ENCODE results near the gene AGL.
A peak's percentile ranks its signal among the peaks of the same experiment; 100 is the strongest.
"Not testable (repeated sequence)": the region's sequence is repeated elsewhere in the genome, so short reads cannot be mapped to it uniquely, and the experiment has no call there.

Gene AGL

GRCh38 chr1:99968214-99968613 is 118.1 kb downstream of the AGL start:
- Histone ChIP-seq H3K4me1 (no peaks in the 10 kb centered on the region; the same call in 1 of the 2 replicates), H3K36me3 (no peaks in the 10 kb centered on the region), H3K27me3 (no peaks in the 10 kb centered on the region), H3K4me3 (ENCODE audit: low read depth, low read length) (no peak overlapping the region), H3K9me3 (no peaks in the 10 kb centered on the region)
- no peak for TF ChIP-seq CTCF (IDR thresholded peaks at IDR 0.05; ENCODE audit: low read depth, low read length)
- DNase-seq, result no peak

DNA sequence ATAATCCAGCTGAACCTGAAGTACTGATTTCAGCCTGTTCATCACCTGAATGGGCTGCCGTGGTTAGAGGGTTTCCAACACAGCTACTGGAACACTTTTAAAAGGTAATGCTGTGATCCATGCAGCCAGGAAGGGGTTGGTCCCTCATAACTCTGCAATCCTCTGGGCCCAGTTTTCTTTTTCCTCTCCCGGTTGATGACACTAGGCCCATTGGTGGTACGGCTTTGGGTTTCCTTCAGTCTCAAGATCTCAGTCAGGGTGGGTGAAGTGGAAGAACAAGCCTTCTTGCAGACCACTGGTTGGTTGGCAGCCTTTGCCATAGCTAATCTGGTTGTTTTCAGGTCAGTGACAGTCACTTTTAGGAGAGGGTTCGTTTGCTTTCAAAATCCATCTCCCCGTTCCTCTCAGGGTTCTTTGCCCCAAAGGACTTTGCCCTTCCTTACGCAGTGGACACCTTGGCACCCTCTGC is 119.1 kb downstream of the AGL start:
- Histone ChIP-seq H3K9me3 (no peaks in the 10 kb centered on the region), H3K27me3 (no peaks in the 10 kb centered on the region), H3K4me1 (no peaks in the 10 kb centered on the region; the same call in 1 of the 2 replicates), H3K4me3 (ENCODE audit: low read depth, low read length) (peak overlapping the region; percentile 87), H3K36me3 (no peaks in the 10 kb centered on the region)
- DNase-seq, result no peak
- no peak for TF ChIP-seq CTCF (IDR thresholded peaks at IDR 0.05; ENCODE audit: low read depth, low read length)

- TF ChIP-seq CTCF (IDR thresholded peaks at IDR 0.05; ENCODE audit: low read depth, low read length), result 0 out of 2 replicates have a peak, but pooled peaks have one; percentile 2
- peak within 1 kb of the TSS; percentile 87 for H3K4me3 ChIP-seq (ENCODE audit: low read depth, low read length)
- no peaks in the 10 kb centered on the region for H3K9me3 ChIP-seq
- no peaks in the 10 kb centered on the region for H3K36me3 ChIP-seq
- peak; percentile 87 for DNase-seq
- H3K4me1 ChIP-seq, result no peaks in the 10 kb centered on the region; the same call in 1 of the 2 replicates
- H3K27me3 ChIP-seq, result no peaks in the 10 kb centered on the region
Measured at GRCh38 chr1:99969729-99970621, 119.8 kb downstream of the AGL start, which contains the start of gene SLC35A3. Gene SLC35A3 (plus strand): TSS chr1:99969996. CDS start chr1:99993555, 23,559 bp downstream.

DNA sequence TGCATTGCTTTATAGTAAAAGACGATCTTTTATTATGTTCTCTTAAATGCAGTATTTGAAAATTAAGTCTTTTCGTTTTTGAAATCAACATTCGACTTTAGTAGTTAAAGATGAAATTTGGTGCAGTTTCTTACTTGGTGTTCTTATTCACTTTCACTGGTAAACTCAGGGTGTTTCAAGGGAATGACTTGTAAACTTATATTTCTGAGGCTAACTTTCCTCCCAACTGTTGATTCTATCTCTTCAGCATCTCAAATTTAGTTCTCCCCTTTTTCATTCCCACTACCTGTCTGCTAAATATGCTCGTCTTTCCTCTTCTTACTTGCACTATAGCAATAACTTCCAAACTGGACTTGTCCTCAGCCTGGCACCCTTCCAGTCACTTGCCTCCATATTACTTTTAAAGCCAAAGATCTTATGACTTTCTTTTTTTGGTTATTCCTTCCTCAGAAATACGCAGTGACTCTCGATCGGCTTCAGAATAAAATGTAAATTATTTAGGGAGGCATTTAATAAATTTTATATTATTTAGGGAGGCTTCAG is 120.6 kb downstream of the AGL start:
- TF ChIP-seq CTCF (IDR thresholded peaks at IDR 0.05; ENCODE audit: low read depth, low read length), result no peak
- Histone ChIP-seq H3K36me3 (peaks cover 4% of the 10 kb centered on the region; the same call in 1 of the 2 replicates), H3K9me3 (no peaks in the 10 kb centered on the region; the same call in 1 of the 2 replicates), H3K4me1 (no peaks in the 10 kb centered on the region; the same call in 1 of the 2 replicates), H3K4me3 (ENCODE audit: low read depth, low read length) (peak overlapping the region; percentile 87), H3K27me3 (no peaks in the 10 kb centered on the region)
- DNase-seq, result no peak

DNA sequence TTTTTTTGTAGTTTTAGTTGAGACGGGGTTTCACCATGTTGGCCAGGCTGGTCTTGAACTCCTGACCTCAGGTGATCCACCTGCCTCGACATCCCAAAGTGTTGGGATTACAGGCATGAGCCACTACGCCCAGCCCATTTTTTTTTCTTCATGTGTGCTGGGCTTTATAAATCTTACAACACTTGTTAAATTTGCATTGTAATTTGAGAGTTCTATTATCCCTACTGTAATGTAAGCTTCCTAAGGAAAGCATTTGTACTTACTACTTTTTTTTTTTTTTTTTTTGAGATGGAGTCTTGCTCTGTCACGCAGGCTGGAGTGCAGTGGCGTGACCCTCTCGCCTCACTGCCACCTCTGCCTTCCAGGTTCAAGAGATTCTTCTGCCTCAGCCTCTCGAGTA is 121.9 kb downstream of the AGL start:
- not testable (repeated sequence) for H3K4me3 ChIP-seq (ENCODE audit: low read depth, low read length); DNase-seq; H3K4me1 ChIP-seq

More for the DNA sequence above, 121.9 kb downstream of the AGL start:
- H3K27me3 ChIP-seq, H3K36me3 ChIP-seq, H3K9me3 ChIP-seq: not testable (repeated sequence)

All from BE2C (cell line).